Endometrium (tissue), 2 donors: ENCODE data around the gene PDCD6IP.
"Not testable (repeated sequence)": the region's sequence is repeated elsewhere in the genome, so short reads cannot be mapped to it uniquely, and the experiment has no call there.

Experiments used
- FAIRE-seq: peaks from 2 replicates; lab custom pipeline; 2012; peaks lifted over from hg19 to GRCh38; lab: Jason Lieb, UNC
- donor health status: control.
- donor health status: control.

The PDCD6IP gene

GRCh38 chr3:33850599-33850998 is 52.2 kb downstream of the PDCD6IP start:
- not testable (repeated sequence) for FAIRE-seq

- not testable (repeated sequence) for FAIRE-seq
These were observed 57.0 kb downstream of the PDCD6IP start for GRCh38 chr3:33855407-33855806.

GRCh38 chr3:33855884-33856546 is 57.6 kb downstream of the PDCD6IP start:
- FAIRE-seq = no peak

- FAIRE-seq = peak; percentile 84
These were observed 59.3 kb downstream of the PDCD6IP start for GRCh38 chr3:33857701-33858100.

GRCh38 chr3:33858131-33858530 is 59.7 kb downstream of the PDCD6IP start:
- FAIRE-seq = no peak

- FAIRE-seq = no peak
These were observed 62.1 kb downstream of the PDCD6IP start for GRCh38 chr3:33860373-33861050.

- no peak for FAIRE-seq
These were observed 66.7 kb downstream of the PDCD6IP start for GRCh38 chr3:33865133-33865532.

- no peak for FAIRE-seq
These were observed 69.9 kb downstream of the PDCD6IP start for GRCh38 chr3:33868309-33868708.

- no peak for FAIRE-seq
These were observed 71.5 kb downstream of the PDCD6IP start for GRCh38 chr3:33869977-33870376.

- FAIRE-seq = no peak
These were observed 76.4 kb downstream of the PDCD6IP start for GRCh38 chr3:33874815-33875214.

GRCh38 chr3:33875680-33876079 is 77.2 kb downstream of the PDCD6IP start:
- no peak for FAIRE-seq

- FAIRE-seq = no peak
These were observed 78.8 kb downstream of the PDCD6IP start for GRCh38 chr3:33877187-33877586.

- FAIRE-seq = no peak
These were observed 81.1 kb downstream of the PDCD6IP start for GRCh38 chr3:33879540-33879939.

GRCh38 chr3:33881156-33882064 is 83.0 kb downstream of the PDCD6IP start:
- FAIRE-seq = no peak

- no peak for FAIRE-seq
These were observed 83.9 kb downstream of the PDCD6IP start for GRCh38 chr3:33882296-33882695.

- peak; percentile 82 for FAIRE-seq
These were observed 85.1 kb downstream of the PDCD6IP start for GRCh38 chr3:33883538-33883950.

- FAIRE-seq = no peak
These were observed 85.6 kb downstream of the PDCD6IP start for GRCh38 chr3:33883951-33884561.

GRCh38 chr3:33884701-33885100 is 86.3 kb downstream of the PDCD6IP start:
- FAIRE-seq = no peak

GRCh38 chr3:33885496-33885895 is 87.1 kb downstream of the PDCD6IP start:
- FAIRE-seq = no peak

GRCh38 chr3:33886015-33886414 is 87.6 kb downstream of the PDCD6IP start:
- no peak for FAIRE-seq

GRCh38 chr3:33887478-33887877 is 89.0 kb downstream of the PDCD6IP start:
- no peak for FAIRE-seq

- no peak for FAIRE-seq
These were observed 91.1 kb downstream of the PDCD6IP start for GRCh38 chr3:33889394-33890039.
